Measurements from ENCODE around the gene RORC.

The RORC gene

GRCh38 chr1:151801846-151802245 lies 29.8 kb downstream of the RORC start:
- Histone ChIP-seq H4K20me1 (ENCODE audit: insufficient read depth, low read length) (no peaks in the 10 kb centered on the region), H3K9ac (ENCODE audit: low read length) (no peak overlapping the region), H3K9me3 (ENCODE audit: low read length) (no peaks in the 10 kb centered on the region), H3K27ac (ENCODE audit: low read depth, low read length, poor library complexity, severe bottlenecking) (no peak overlapping the region), H3K79me2 (ENCODE audit: insufficient read depth, low read length) (no peaks in the 10 kb centered on the region), H3F3A (ENCODE audit: insufficient read depth, low read length) (no peaks in the 10 kb centered on the region), H2AFZ (ENCODE audit: low read length) (no peak overlapping the region), H3K4me1 (ENCODE audit: insufficient read depth, low read length, severe bottlenecking) (no peaks in the 10 kb centered on the region), H3K4me2 (ENCODE audit: low read length) (no peak overlapping the region), H3K36me3 (ENCODE audit: insufficient read depth, low read length) (no peaks in the 10 kb centered on the region), H3K9me2 (ENCODE audit: low read depth, low read length) (no peaks in the 10 kb centered on the region), H3K27me3 (ENCODE audit: insufficient read depth, low read length) (peaks cover 8% of the 10 kb centered on the region; the same call in 1 of the 2 replicates), H3K4me3 (ENCODE audit: low read depth, low read length, poor library complexity, severe bottlenecking) (no peak overlapping the region)
- TF ChIP-seq CTCF (IDR thresholded peaks at IDR 0.05; ENCODE audit: low read length) (no peak), EZH2 (IDR thresholded peaks at IDR 0.05; ENCODE audit: borderline replicate concordance, low read length) (no peak)

GRCh38 chr1:151801310-151801820 lies 30.2 kb downstream of the RORC start:
- Histone ChIP-seq H2AFZ (ENCODE audit: low read length) (no peak overlapping the region), H3K9me2 (ENCODE audit: low read depth, low read length) (no peaks in the 10 kb centered on the region), H3K27ac (ENCODE audit: low read depth, low read length, poor library complexity, severe bottlenecking) (no peak overlapping the region), H3K79me2 (ENCODE audit: insufficient read depth, low read length) (no peaks in the 10 kb centered on the region), H3K9ac (ENCODE audit: low read length) (no peak overlapping the region), H3K4me2 (ENCODE audit: low read length) (no peak overlapping the region), H3F3A (ENCODE audit: insufficient read depth, low read length) (no peaks in the 10 kb centered on the region), H3K4me3 (ENCODE audit: low read depth, low read length, poor library complexity, severe bottlenecking) (no peak overlapping the region), H3K4me1 (ENCODE audit: insufficient read depth, low read length, severe bottlenecking) (no peaks in the 10 kb centered on the region), H3K36me3 (ENCODE audit: insufficient read depth, low read length) (no peaks in the 10 kb centered on the region), H4K20me1 (ENCODE audit: insufficient read depth, low read length) (no peaks in the 10 kb centered on the region), H3K9me3 (ENCODE audit: low read length) (no peaks in the 10 kb centered on the region), H3K27me3 (ENCODE audit: insufficient read depth, low read length) (peaks cover 4% of the 10 kb centered on the region; the same call in 1 of the 2 replicates)
- TF ChIP-seq CTCF (IDR thresholded peaks at IDR 0.05; ENCODE audit: low read length) = no peak
- TF ChIP-seq EZH2 (IDR thresholded peaks at IDR 0.05; ENCODE audit: borderline replicate concordance, low read length) = no peak

GRCh38 chr1:151800830-151801229 lies 30.8 kb downstream of the RORC start:
- no peaks in the 10 kb centered on the region for H3K4me1 ChIP-seq (ENCODE audit: insufficient read depth, low read length, severe bottlenecking)
- no peak overlapping the region for H3K27ac ChIP-seq (ENCODE audit: low read depth, low read length, poor library complexity, severe bottlenecking)
- H3F3A ChIP-seq (ENCODE audit: insufficient read depth, low read length) = no peaks in the 10 kb centered on the region
- no peaks in the 10 kb centered on the region for H3K36me3 ChIP-seq (ENCODE audit: insufficient read depth, low read length)
- H4K20me1 ChIP-seq (ENCODE audit: insufficient read depth, low read length) = no peaks in the 10 kb centered on the region
- H2AFZ ChIP-seq (ENCODE audit: low read length) = no peak overlapping the region
- H3K9ac ChIP-seq (ENCODE audit: low read length) = no peak overlapping the region
- H3K4me3 ChIP-seq (ENCODE audit: low read depth, low read length, poor library complexity, severe bottlenecking) = no peak overlapping the region
- no peaks in the 10 kb centered on the region for H3K9me2 ChIP-seq (ENCODE audit: low read depth, low read length)
- TF ChIP-seq EZH2 (IDR thresholded peaks at IDR 0.05; ENCODE audit: borderline replicate concordance, low read length) = no peak
- no peak for TF ChIP-seq CTCF (IDR thresholded peaks at IDR 0.05; ENCODE audit: low read length)
- H3K79me2 ChIP-seq (ENCODE audit: insufficient read depth, low read length) = no peaks in the 10 kb centered on the region
- peaks cover 4% of the 10 kb centered on the region; the same call in 1 of the 2 replicates for H3K27me3 ChIP-seq (ENCODE audit: insufficient read depth, low read length)
- H3K9me3 ChIP-seq (ENCODE audit: low read length) = no peaks in the 10 kb centered on the region
- no peak overlapping the region for H3K4me2 ChIP-seq (ENCODE audit: low read length)
